Body of pancreas (tissue), 4 donors: ENCODE results near the gene RPL35A. TPM values are rescaled to one million over a fixed set of nuclear protein-coding genes. Genes with fewer than 3 reads are reported as not detected.
"Not testable (repeated sequence)": the region's sequence is repeated elsewhere in the genome, so short reads cannot be mapped to it uniquely, and the experiment has no call there.

Experiments
- ATAC-seq: fragments of 150-250 bp; one replicate; pipeline ENCODE4 v1.9.1; 2016
- DNase-seq, 4 donors: peaks; one replicate each; pipeline ENCODE4 v3.0.0-alpha.2; 2019
- H3K27ac ChIP-seq, 4 donors: fragments of 200-600 bp; sonication (generic); 1 replicate in 3 of 4; 2 replicates in 1 of 4; pipeline versions ENCODE4 v1.5.1 to v1.6.1; 2016 to 2019; ENCODE audit warnings: mild to moderate bottlenecking in 1 of 4, mixed read lengths in 1 of 4, moderate library complexity in 1 of 4
- H3K27me3 ChIP-seq, 2 donors: fragments of 200-600 bp; sonication (generic); one replicate each; pipeline ENCODE4 v1.6.0; 2016; ENCODE audit warnings: mild to moderate bottlenecking in 1 of 2
- H3K36me3 ChIP-seq, 2 donors: fragments of 200-600 bp; sonication (generic); replicated peaks in 1 of 2; 2 replicates each; pipeline ENCODE4 v1.5.1; 2016; ENCODE audit warnings: low read depth in 2 of 2; ENCODE audit not compliant: insufficient read depth in 1 of 2
- H3K4me1 ChIP-seq: fragments of 200-600 bp; sonication (generic); one replicate; pipeline ENCODE4 v1.6.0; 2016
- H3K4me3 ChIP-seq, 2 donors: fragments of 200-600 bp; sonication (generic); 1 replicate in 1 of 2; 2 replicates in 1 of 2; pipeline ENCODE4 v1.5.1; 2016 to 2019
- H3K9me3 ChIP-seq, 3 donors: fragments of 200-600 bp; sonication (generic); 1 replicate in 2 of 3; 2 replicates in 1 of 3; pipeline ENCODE4 v1.5.1; 2016
- POLR2A ChIP-seq, 3 donors: fragments of 450-650 bp; IDR thresholded peaks; one replicate each; pipeline ENCODE4 v1.6.1; 2016; ENCODE audit warnings: antibody characterized with exemption in 3 of 3, mild to moderate bottlenecking in 2 of 3
- WGBS, 2 donors: methylation state at CpG; one replicate each; pipeline ENCODE4 v1.1.5; 2017; 5-methylcytosine and 5-hydroxymethylcytosine counted together
- intact Hi-C: fragments of 100-400 bp; cut with DNase I; formaldehyde crosslinking; loops from one replicate; pipeline ENCODE4 v1.15.1; 2023
- total RNA-seq, 2 donors: library from RNA; depleted of rRNA; stranded (reverse); fragments of >200 nt; gene quantifications; one replicate each; pipeline ENCODE4 v1.1.0, GENCODE V29; 2016
- TF ChIP-seq, protein P1 (sequence below), 7 experiments: fragments of 450-650 bp in 4 of 7; fragments of 200-600 bp in 3 of 7; sonication (generic) in 3 of 7; IDR thresholded peaks; one replicate each; pipeline ENCODE4 v1.5.1; 2016 to 2019; ENCODE audit warnings: antibody characterized with exemption in 7 of 7

The RPL35A gene
- total RNA-seq, 2 donors from 2014 or later = 156 to 462 TPM

DNA sequence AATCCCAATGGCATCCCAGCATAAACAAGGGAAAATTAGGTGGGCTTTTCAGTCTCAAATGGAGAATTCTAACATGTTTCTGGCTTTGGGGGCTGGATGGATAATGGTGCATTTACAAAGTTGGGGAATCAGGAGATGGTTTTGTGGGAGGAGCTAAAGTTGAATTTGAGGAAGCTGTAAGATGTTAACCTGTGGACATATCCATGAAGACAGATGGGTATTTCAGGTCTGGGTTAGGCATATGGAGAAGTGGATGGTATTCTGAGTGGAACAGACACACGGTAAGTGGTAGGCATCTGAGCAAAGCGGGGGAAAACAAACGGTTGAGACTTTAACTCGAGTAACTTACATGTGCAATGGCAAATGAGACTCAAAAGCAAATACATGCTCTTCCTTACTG is 8.4 kb downstream of the RPL35A start:
- Histone ChIP-seq H3K9me3 (no peaks in the 10 kb centered on the region), H3K27me3 (no peaks in the 10 kb centered on the region), H3K36me3 (peaks cover 9 to 23% of the 10 kb centered on the region in 2 donors), H3K27ac (peak overlapping the region in 2 of 4 donors; percentile 48 to 52), H3K4me3 (no peak overlapping the region), H3K4me1 (peaks cover 34% of the 10 kb centered on the region)
- TF ChIP-seq, protein P1, sequence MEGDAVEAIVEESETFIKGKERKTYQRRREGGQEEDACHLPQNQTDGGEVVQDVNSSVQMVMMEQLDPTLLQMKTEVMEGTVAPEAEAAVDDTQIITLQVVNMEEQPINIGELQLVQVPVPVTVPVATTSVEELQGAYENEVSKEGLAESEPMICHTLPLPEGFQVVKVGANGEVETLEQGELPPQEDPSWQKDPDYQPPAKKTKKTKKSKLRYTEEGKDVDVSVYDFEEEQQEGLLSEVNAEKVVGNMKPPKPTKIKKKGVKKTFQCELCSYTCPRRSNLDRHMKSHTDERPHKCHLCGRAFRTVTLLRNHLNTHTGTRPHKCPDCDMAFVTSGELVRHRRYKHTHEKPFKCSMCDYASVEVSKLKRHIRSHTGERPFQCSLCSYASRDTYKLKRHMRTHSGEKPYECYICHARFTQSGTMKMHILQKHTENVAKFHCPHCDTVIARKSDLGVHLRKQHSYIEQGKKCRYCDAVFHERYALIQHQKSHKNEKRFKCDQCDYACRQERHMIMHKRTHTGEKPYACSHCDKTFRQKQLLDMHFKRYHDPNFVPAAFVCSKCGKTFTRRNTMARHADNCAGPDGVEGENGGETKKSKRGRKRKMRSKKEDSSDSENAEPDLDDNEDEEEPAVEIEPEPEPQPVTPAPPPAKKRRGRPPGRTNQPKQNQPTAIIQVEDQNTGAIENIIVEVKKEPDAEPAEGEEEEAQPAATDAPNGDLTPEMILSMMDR (IDR thresholded peaks at IDR 0.05) = no peak
- peak in 1 of 3 donors; percentile 0 for TF ChIP-seq POLR2A (IDR thresholded peaks at IDR 0.05)
- DNase-seq (no peak), ATAC-seq (no peak)
- 88 to 94% methylated on average over 4 of the region's 4 CpGs for WGBS, 2 donors
- intact Hi-C loops = no loop called here

DNA sequence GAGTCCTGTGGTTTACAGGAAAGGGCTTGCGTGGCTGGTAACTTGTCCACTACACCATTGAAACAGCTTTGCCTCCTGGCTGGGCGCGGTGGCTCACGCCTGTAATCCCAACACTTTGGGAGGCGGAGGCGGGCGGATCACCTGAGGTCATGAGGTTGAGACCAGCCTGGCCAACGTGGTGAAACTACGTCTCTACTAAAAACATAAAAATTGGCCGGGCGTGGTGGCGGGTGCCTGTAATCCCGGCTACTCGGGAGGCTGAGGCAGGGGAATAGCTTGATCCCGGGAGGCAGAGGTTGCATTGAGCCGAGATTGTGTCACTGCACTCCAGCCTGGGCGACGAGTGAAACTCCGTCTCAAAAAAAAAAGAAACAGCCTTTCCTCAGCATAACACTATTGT is 8.9 kb downstream of the RPL35A start:
- intact Hi-C loops, ATAC-seq, H3K4me3 ChIP-seq, H3K9me3 ChIP-seq, DNase-seq, H3K27ac ChIP-seq, H3K27me3 ChIP-seq: not testable (repeated sequence)
- peaks cover 29% of the 10 kb centered on the region for H3K4me1 ChIP-seq
- 92 to 96% methylated on average over 18 to 19 of the region's 19 CpGs for WGBS, 2 donors
- peaks cover 4 to 20% of the 10 kb centered on the region in 2 donors for H3K36me3 ChIP-seq

DNA sequence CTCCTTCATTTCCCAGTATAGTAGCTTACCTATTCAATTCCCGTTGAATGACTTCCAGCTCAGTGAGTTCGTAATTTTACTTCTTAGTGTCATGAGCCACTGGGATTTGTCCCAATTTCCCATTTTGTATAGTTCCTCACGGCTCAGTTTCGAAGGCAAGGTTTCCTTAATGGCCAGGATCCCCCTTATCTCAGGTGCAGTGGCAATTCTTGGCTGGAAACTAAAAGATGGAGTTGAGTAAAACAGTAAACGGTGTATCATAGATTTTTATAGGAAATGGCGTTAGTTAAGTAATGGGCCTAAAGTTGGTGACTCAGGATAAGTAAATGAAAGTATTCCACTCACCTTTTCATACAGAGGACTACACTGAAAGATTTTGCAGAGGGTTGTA is 9.5 kb downstream of the RPL35A start:
- DNase-seq (no peak), ATAC-seq (no peak)
- H3K9me3 ChIP-seq = no peaks in the 10 kb centered on the region
- peak overlapping the region; percentile 57 to 81 (median 70) for H3K27ac ChIP-seq
- H3K4me3 ChIP-seq = no peak overlapping the region
- 37 to 42% methylated on average over 6 of the region's 6 CpGs for WGBS, 2 donors
- H3K27me3 ChIP-seq = no peaks in the 10 kb centered on the region
- H3K36me3 ChIP-seq = peaks cover 0 to 14% of the 10 kb centered on the region in 2 donors
- intact Hi-C loops = no loop called here
- peaks cover 28% of the 10 kb centered on the region for H3K4me1 ChIP-seq
- TF ChIP-seq, protein P1 (IDR thresholded peaks at IDR 0.05) = no peak
- TF ChIP-seq POLR2A (IDR thresholded peaks at IDR 0.05) = no peak

DNA sequence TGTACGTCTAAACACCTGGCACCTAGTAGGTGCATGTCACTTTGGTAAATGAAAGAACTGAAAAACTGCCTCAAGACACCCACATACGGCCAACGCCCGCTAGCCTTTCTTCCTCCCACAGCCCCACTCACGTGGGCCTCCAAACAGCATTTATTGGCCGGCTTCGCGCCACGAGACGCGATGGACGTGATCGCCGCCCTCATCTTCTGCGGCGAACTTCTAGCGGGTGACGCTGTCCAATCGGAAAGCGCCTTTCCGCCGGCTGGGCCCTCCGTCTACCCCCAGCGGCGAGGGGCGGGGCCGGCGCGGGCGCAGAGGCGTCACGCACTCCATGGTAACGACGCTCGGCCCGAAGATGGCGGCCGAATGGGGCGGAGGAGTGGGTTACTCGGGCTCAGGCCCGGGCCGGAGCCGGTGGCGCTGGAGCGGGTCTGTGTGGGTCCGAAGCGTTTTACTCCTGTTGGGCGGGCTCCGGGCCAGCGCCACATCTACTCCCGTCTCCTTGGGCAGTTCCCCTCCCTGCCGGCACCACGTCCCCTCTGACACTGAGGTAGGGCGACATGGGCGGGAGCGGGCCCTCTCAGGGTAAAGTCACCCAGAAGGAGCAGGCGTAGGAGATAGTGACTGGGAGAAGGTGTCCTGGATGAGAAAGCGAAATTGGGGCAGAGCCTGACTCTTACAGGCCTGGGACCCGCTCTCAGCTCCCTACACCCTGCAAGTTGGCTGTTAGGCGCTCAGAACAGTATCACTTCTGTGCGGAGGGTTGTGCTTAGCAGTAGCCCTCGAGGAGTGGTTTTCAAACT is 10.1 kb downstream of the RPL35A start, which contains the start of gene LMLN:
TSS of gene LMLN (plus strand) at position 327 of the 803 bp plus-strand sequence. CDS start at position 356, 29 bp downstream.
- peak; percentile 99 for ATAC-seq
- TF ChIP-seq, protein P1 (IDR thresholded peaks at IDR 0.05) = no peak
- peak; percentile 76 to 92 (median 91) for TF ChIP-seq POLR2A (IDR thresholded peaks at IDR 0.05)
- peaks cover 28% of the 10 kb centered on the region for H3K4me1 ChIP-seq
- intact Hi-C loops = no loop called here
- WGBS, 2 donors = 0 to 1% methylated on average over 14 to 55 of the region's 62 CpGs
- H3K4me3 ChIP-seq = peak within 1 kb of the TSS; percentile 63 to 89
- H3K27me3 ChIP-seq = no peaks in the 10 kb centered on the region
- peak within 1 kb of the TSS; percentile 63 to 81 (median 70) for H3K27ac ChIP-seq
- H3K9me3 ChIP-seq = no peaks in the 10 kb centered on the region
- peaks cover 0 to 9% of the 10 kb centered on the region in 2 donors for H3K36me3 ChIP-seq
- DNase-seq = peak; percentile 95 to 97 (median 96)

DNA sequence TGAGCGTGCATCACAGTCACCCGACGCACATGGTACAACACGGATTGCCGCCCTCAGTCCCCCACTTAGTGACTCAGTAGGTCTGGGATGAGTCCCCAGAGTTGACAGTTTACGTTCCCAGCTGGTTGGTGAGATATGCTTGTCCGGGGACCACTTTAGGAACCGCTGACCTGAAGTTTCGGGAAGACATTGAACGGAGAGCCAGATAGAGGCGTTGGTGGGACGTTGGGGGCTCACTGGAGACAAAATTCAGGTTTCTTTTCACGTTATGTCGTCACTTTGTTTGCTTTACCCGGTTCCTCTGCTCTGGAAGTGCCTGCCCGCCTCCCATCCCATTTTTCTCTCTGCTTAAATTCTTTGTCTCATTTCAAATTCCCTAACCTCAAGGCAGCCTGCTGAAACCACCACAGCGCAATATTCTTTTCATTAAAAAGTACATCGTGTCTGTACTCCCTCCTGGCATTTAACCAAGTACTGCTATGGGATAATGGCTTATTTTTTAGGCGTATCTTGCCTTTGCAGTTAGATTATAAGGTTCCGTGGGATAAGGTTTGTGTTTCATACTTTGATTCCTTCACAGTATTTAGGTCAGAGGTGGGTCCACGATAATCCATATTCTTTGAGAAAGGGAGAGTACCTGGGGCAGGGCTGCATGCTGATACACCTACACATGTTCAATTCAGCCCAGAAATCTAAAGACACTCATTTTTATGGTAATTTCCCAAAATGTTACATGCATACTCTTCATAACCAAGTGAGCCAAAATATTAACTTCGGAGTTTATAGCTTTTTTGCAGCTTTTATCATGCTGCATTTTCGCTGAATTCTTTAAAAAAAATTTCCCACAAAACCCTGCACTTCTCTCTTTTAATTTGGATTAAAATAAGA is 10.9 kb downstream of the RPL35A start:
- Histone ChIP-seq H3K27me3 (no peaks in the 10 kb centered on the region), H3K36me3 (peaks cover 0 to 2% of the 10 kb centered on the region in 2 donors), H3K4me1 (peaks cover 28% of the 10 kb centered on the region), H3K27ac (peak overlapping the region; percentile 63 to 81 (median 70)), H3K9me3 (no peaks in the 10 kb centered on the region), H3K4me3 (peak overlapping the region; percentile 63 to 89)
- 5 to 11% methylated on average over 18 to 23 of the region's 23 CpGs for WGBS, 2 donors
- intact Hi-C loops = no loop called here
- no peak for ATAC-seq
- TF ChIP-seq, protein P1 (IDR thresholded peaks at IDR 0.05) = no peak
- no peak for TF ChIP-seq POLR2A (IDR thresholded peaks at IDR 0.05)
- no peak for DNase-seq
